ENCODE data around the gene SPINK9.
"Not testable (repeated sequence)": the region's sequence is repeated elsewhere in the genome, so short reads cannot be mapped to it uniquely, and the experiment has no call there.

Gene SPINK9

GRCh38 chr5:148312153-148312552 lies 23.2 kb upstream of the SPINK9 start, which contains the start of gene SPINK7:
Gene SPINK7 (plus strand): TSS chr5:148312423. CDS start chr5:148312484, 61 bp downstream.
- TF ChIP-seq SUZ12 (IDR thresholded peaks at IDR 0.05; ENCODE audit: extremely low read depth, insufficient read depth, insufficient read length) (no peak), YY1 (IDR thresholded peaks at IDR 0.05; ENCODE audit: insufficient read depth, insufficient read length) (no peak), ZNF274 (IDR thresholded peaks at IDR 0.05; ENCODE audit: low read depth, low read length) (no peak)
- Histone ChIP-seq H3K4me1 (ENCODE audit: insufficient read depth, insufficient read length) (no peaks in the 10 kb centered on the region), H3K9me3 (ENCODE audit: insufficient read depth, low read length) (no peaks in the 10 kb centered on the region), H3K36me3 (ENCODE audit: insufficient read depth, insufficient read length, low read length) (no peaks in the 10 kb centered on the region), H3K27me3 (ENCODE audit: insufficient read depth, insufficient read length) (no peaks in the 10 kb centered on the region), H3K4me3 (ENCODE audit: insufficient read length, low read depth) (no peak within 1 kb of the TSS), H3K9ac (ENCODE audit: insufficient read length, low read depth) (no peak within 1 kb of the TSS)
- no peak for DNase-seq (ENCODE audit: low read depth, low spot score)

DNA sequence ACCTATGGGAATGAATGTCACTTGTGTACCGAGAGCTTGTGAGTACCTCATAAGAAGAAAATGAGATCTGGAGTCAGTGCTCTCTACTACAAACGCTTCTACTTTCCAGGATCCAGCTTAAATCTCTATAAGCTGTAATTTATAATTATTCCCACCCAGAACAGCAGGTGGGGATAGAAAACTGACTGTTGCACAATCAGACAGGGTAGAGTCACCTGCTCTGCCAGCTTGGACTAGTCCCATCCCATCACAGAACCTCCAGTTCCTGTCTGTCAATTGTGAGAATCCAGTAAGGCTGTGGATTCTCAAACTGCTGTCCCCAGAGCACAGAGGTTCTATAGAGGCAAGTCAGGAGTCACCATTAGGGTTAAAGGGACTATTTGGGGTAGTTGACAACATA lies 21.2 kb upstream of the SPINK9 start:
- TF ChIP-seq ZNF274 (IDR thresholded peaks at IDR 0.05; ENCODE audit: low read depth, low read length) = no peak
- TF ChIP-seq YY1 (IDR thresholded peaks at IDR 0.05; ENCODE audit: insufficient read depth, insufficient read length) = no peak
- TF ChIP-seq SUZ12 (IDR thresholded peaks at IDR 0.05; ENCODE audit: extremely low read depth, insufficient read depth, insufficient read length) = no peak
- DNase-seq (ENCODE audit: low read depth, low spot score) = no peak
- Histone ChIP-seq H3K4me1 (ENCODE audit: insufficient read depth, insufficient read length) (no peaks in the 10 kb centered on the region), H3K9ac (ENCODE audit: insufficient read length, low read depth) (no peak overlapping the region), H3K9me3 (ENCODE audit: insufficient read depth, low read length) (no peaks in the 10 kb centered on the region), H3K36me3 (ENCODE audit: insufficient read depth, insufficient read length, low read length) (no peaks in the 10 kb centered on the region), H3K27me3 (ENCODE audit: insufficient read depth, insufficient read length) (no peaks in the 10 kb centered on the region), H3K4me3 (ENCODE audit: insufficient read length, low read depth) (no peak overlapping the region)

- no peak overlapping the region for H3K9ac ChIP-seq (ENCODE audit: insufficient read length, low read depth)
- no peaks in the 10 kb centered on the region for H3K4me1 ChIP-seq (ENCODE audit: insufficient read depth, insufficient read length)
- no peak for DNase-seq (ENCODE audit: low read depth, low spot score)
- no peak overlapping the region for H3K4me3 ChIP-seq (ENCODE audit: insufficient read length, low read depth)
- H3K9me3 ChIP-seq (ENCODE audit: insufficient read depth, low read length) = no peaks in the 10 kb centered on the region
- TF ChIP-seq YY1 (IDR thresholded peaks at IDR 0.05; ENCODE audit: insufficient read depth, insufficient read length) (no peak), SUZ12 (IDR thresholded peaks at IDR 0.05; ENCODE audit: extremely low read depth, insufficient read depth, insufficient read length) (no peak), ZNF274 (IDR thresholded peaks at IDR 0.05; ENCODE audit: low read depth, low read length) (no peak)
- H3K36me3 ChIP-seq (ENCODE audit: insufficient read depth, insufficient read length, low read length) = no peaks in the 10 kb centered on the region
- no peaks in the 10 kb centered on the region for H3K27me3 ChIP-seq (ENCODE audit: insufficient read depth, insufficient read length)
Measured at GRCh38 chr5:148314731-148315130, 20.6 kb upstream of the SPINK9 start.

GRCh38 chr5:148320011-148320963 lies 15.1 kb upstream of the SPINK9 start:
- not testable (repeated sequence) for H3K9me3 ChIP-seq (ENCODE audit: insufficient read depth, low read length); H3K36me3 ChIP-seq (ENCODE audit: insufficient read depth, insufficient read length, low read length); H3K4me1 ChIP-seq (ENCODE audit: insufficient read depth, insufficient read length); H3K27me3 ChIP-seq (ENCODE audit: insufficient read depth, insufficient read length)
- Histone ChIP-seq H3K4me3 (ENCODE audit: insufficient read length, low read depth) (peak overlapping the region; percentile 51), H3K9ac (ENCODE audit: insufficient read length, low read depth) (peak overlapping the region; percentile 56)
- peak; percentile 2 for DNase-seq (ENCODE audit: low read depth, low spot score)

DNA sequence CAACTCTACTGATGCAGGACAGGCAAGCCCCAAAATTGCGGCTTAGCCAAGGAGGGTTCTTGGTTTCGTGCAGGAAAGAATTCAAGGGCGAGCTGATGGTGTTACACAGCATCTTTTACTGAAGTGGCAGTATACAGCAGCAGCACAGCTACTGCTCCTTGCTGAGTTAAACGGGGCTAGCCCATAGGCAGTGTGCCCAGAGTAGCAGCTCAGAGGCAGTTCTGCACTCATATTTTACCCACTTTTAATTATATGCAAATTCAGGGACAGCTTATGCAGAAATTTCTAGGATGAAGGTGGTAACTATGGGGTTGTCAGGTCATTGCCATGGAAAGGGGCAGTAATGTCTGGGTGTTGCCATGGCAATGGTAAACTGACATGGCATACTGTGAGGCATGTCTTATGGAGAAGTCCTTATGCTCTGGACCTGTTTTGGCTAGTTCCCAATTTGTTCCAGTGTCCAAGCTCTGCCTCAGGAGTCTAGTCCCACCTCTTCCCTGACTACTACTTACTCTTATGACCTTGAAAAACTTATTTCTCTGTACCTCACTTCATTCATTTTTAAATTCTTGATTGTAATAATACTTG lies 2.0 kb upstream of the SPINK9 start:
- Histone ChIP-seq H3K9me3 (ENCODE audit: insufficient read depth, low read length) (no peaks in the 10 kb centered on the region), H3K4me1 (ENCODE audit: insufficient read depth, insufficient read length) (no peaks in the 10 kb centered on the region), H3K4me3 (ENCODE audit: insufficient read length, low read depth) (no peak overlapping the region), H3K36me3 (ENCODE audit: insufficient read depth, insufficient read length, low read length) (no peaks in the 10 kb centered on the region), H3K27me3 (ENCODE audit: insufficient read depth, insufficient read length) (no peaks in the 10 kb centered on the region), H3K9ac (ENCODE audit: insufficient read length, low read depth) (no peak overlapping the region)
- TF ChIP-seq YY1 (IDR thresholded peaks at IDR 0.05; ENCODE audit: insufficient read depth, insufficient read length) (no peak), SUZ12 (IDR thresholded peaks at IDR 0.05; ENCODE audit: extremely low read depth, insufficient read depth, insufficient read length) (no peak), ZNF274 (IDR thresholded peaks at IDR 0.05; ENCODE audit: low read depth, low read length) (no peak)
- no peak for DNase-seq (ENCODE audit: low read depth, low spot score)

GRCh38 chr5:148336704-148337435 lies 1.5 kb downstream of the SPINK9 start:
- Histone ChIP-seq H3K4me3 (ENCODE audit: insufficient read length, low read depth) (no peak overlapping the region), H3K9me3 (ENCODE audit: insufficient read depth, low read length) (no peaks in the 10 kb centered on the region), H3K27me3 (ENCODE audit: insufficient read depth, insufficient read length) (no peaks in the 10 kb centered on the region), H3K4me1 (ENCODE audit: insufficient read depth, insufficient read length) (no peaks in the 10 kb centered on the region), H3K9ac (ENCODE audit: insufficient read length, low read depth) (no peak overlapping the region), H3K36me3 (ENCODE audit: insufficient read depth, insufficient read length, low read length) (no peaks in the 10 kb centered on the region)
- no peak for TF ChIP-seq YY1 (IDR thresholded peaks at IDR 0.05; ENCODE audit: insufficient read depth, insufficient read length)
- DNase-seq (ENCODE audit: low read depth, low spot score) = no peak

- Histone ChIP-seq H3K4me1 (ENCODE audit: insufficient read depth, insufficient read length) (no peaks in the 10 kb centered on the region), H3K9ac (ENCODE audit: insufficient read length, low read depth) (no peak overlapping the region), H3K36me3 (ENCODE audit: insufficient read depth, insufficient read length, low read length) (no peaks in the 10 kb centered on the region), H3K27me3 (ENCODE audit: insufficient read depth, insufficient read length) (no peaks in the 10 kb centered on the region), H3K4me3 (ENCODE audit: insufficient read length, low read depth) (no peak overlapping the region), H3K9me3 (ENCODE audit: insufficient read depth, low read length) (no peaks in the 10 kb centered on the region)
- TF ChIP-seq ZNF274 (IDR thresholded peaks at IDR 0.05; ENCODE audit: low read depth, low read length) (no peak), SUZ12 (IDR thresholded peaks at IDR 0.05; ENCODE audit: extremely low read depth, insufficient read depth, insufficient read length) (no peak), YY1 (IDR thresholded peaks at IDR 0.05; ENCODE audit: insufficient read depth, insufficient read length) (no peak)
- DNase-seq (ENCODE audit: low read depth, low spot score) = no peak
Measured at GRCh38 chr5:148342371-148343045, 7.1 kb downstream of the SPINK9 start.
